ENCODE results near the gene SLC8A1.

The SLC8A1 gene

GRCh38 chr2:40161986-40162385, 289.9 kb downstream of the SLC8A1 start:
- Histone ChIP-seq H3K27me3 (no peaks in the 10 kb centered on the region), H3K36me3 (no peaks in the 10 kb centered on the region), H3K9me3 (no peaks in the 10 kb centered on the region), H3K4me1 (ENCODE audit: control insufficient read depth in 1 of 2, insufficient read depth in 1 of 2, low read depth in 1 of 2, low read length in 1 of 2) (peaks cover 0 to 6% of the 10 kb centered on the region in 2 experiments), H3K4me3 (ENCODE audit: low read depth in 1 of 2, low read length in 1 of 2) (no peak overlapping the region), H3K27ac (no peak overlapping the region)
- no peak for TF ChIP-seq CTCF (IDR thresholded peaks at IDR 0.05)

DNA sequence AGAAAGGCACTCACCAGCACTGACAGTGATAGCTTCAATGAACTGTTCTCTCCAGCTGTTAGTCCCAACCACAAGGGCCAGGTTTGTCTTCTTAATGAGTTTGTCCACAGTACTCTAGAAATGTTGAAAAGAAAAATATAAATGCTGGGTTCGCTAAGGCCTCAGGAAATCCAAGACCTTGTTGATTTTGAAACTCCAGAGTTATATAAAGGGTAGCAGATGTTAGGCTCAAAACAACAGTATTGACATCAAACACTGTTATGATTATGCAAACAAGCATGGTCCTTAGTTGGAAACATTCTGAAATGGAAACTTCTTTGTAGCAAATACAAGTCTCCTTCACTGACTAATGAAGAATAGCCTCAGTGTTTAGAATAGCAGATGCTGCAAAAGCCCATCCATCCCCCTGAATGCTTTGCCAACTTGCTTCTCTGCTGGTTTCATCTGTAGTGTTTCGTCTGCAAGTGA, 291.1 kb downstream of the SLC8A1 start:
- peaks cover 0 to 6% of the 10 kb centered on the region in 2 experiments for H3K4me1 ChIP-seq (ENCODE audit: control insufficient read depth in 1 of 2, insufficient read depth in 1 of 2, low read depth in 1 of 2, low read length in 1 of 2)
- no peak overlapping the region for H3K4me3 ChIP-seq (ENCODE audit: low read depth in 1 of 2, low read length in 1 of 2)
- H3K36me3 ChIP-seq = no peaks in the 10 kb centered on the region
- H3K9me3 ChIP-seq = no peaks in the 10 kb centered on the region
- H3K27ac ChIP-seq = no peak overlapping the region
- TF ChIP-seq CTCF (IDR thresholded peaks at IDR 0.05) = no peak
- no peaks in the 10 kb centered on the region for H3K27me3 ChIP-seq

DNA sequence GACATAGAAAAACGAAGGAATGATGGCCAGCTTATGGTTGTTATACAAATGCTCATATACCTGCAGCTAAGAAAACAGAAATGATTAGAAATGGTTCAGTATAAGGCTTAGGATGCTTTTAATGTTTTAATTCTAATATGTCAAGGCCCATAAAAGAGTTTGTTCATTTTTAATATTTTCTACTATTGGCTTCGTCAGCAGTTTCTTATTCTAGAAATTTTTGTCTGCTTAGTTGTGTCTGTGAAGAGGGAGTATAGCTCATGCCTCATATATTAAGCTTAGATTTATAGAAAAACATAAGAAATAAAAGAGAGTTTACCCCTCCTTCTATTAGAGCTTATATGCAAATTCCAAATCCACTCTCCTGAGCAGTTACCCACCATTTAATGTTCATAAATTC, 292.6 kb downstream of the SLC8A1 start:
- Histone ChIP-seq H3K27ac (no peak overlapping the region), H3K4me3 (ENCODE audit: low read depth in 1 of 2, low read length in 1 of 2) (no peak overlapping the region), H3K27me3 (no peaks in the 10 kb centered on the region), H3K36me3 (no peaks in the 10 kb centered on the region), H3K9me3 (no peaks in the 10 kb centered on the region), H3K4me1 (ENCODE audit: control insufficient read depth in 1 of 2, insufficient read depth in 1 of 2, low read depth in 1 of 2, low read length in 1 of 2) (no peaks in the 10 kb centered on the region)
- TF ChIP-seq CTCF (IDR thresholded peaks at IDR 0.05) = no peak

GRCh38 chr2:40158781-40159180, 293.1 kb downstream of the SLC8A1 start:
- TF ChIP-seq CTCF (IDR thresholded peaks at IDR 0.05) = no peak
- Histone ChIP-seq H3K36me3 (no peaks in the 10 kb centered on the region), H3K9me3 (no peaks in the 10 kb centered on the region), H3K4me1 (ENCODE audit: control insufficient read depth in 1 of 2, insufficient read depth in 1 of 2, low read depth in 1 of 2, low read length in 1 of 2) (no peaks in the 10 kb centered on the region), H3K4me3 (ENCODE audit: low read depth in 1 of 2, low read length in 1 of 2) (no peak overlapping the region), H3K27ac (no peak overlapping the region), H3K27me3 (no peaks in the 10 kb centered on the region)

- Histone ChIP-seq H3K9me3 (no peaks in the 10 kb centered on the region), H3K4me3 (ENCODE audit: low read depth in 1 of 2, low read length in 1 of 2) (no peak overlapping the region), H3K27me3 (no peaks in the 10 kb centered on the region), H3K4me1 (ENCODE audit: control insufficient read depth in 1 of 2, insufficient read depth in 1 of 2, low read depth in 1 of 2, low read length in 1 of 2) (no peaks in the 10 kb centered on the region), H3K36me3 (no peaks in the 10 kb centered on the region), H3K27ac (no peak overlapping the region)
- no peak for TF ChIP-seq CTCF (IDR thresholded peaks at IDR 0.05)
Observed at GRCh38 chr2:40155728-40156127, 296.2 kb downstream of the SLC8A1 start.

DNA sequence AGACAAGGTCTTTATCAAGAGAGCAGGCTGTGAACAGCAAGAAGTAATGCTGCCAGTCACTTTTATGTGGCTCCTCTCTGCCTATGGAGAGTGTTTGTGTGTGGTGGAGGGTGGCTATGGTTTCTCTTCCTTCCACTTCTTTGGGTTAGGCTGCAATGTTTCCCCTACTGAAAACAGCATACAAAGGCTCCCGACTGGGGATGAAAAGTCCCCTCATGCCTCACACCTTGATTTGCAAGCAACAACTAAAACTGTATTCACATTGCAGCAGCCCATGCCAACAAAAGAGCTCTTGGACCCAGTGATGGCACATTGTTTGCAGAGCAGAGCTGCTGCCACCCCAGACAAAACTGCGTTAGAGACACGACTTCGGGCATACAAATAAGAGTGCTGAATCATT, 301.6 kb downstream of the SLC8A1 start:
- Histone ChIP-seq H3K36me3 (no peaks in the 10 kb centered on the region), H3K4me1 (ENCODE audit: control insufficient read depth in 1 of 2, insufficient read depth in 1 of 2, low read depth in 1 of 2, low read length in 1 of 2) (peaks cover 13 to 19% of the 10 kb centered on the region in 2 experiments), H3K27ac (no peak overlapping the region), H3K4me3 (ENCODE audit: low read depth in 1 of 2, low read length in 1 of 2) (no peak overlapping the region), H3K27me3 (no peaks in the 10 kb centered on the region), H3K9me3 (no peaks in the 10 kb centered on the region)
- TF ChIP-seq CTCF (IDR thresholded peaks at IDR 0.05) = no peak
